SU-DHL-6 (cell line): ENCODE results near the gene HELZ.

Experiments used
- CTCF ChIP-seq: fragments of 200-600 bp; sonication (generic); IDR thresholded peaks from one replicate; pipeline ENCODE4 v1.5.1; 2017; ENCODE audit warnings: antibody characterized with exemption, mild to moderate bottlenecking, low read length, moderate library complexity; ENCODE audit not compliant: insufficient read depth, poor library complexity, severe bottlenecking
- EZH2phosphoT487 ChIP-seq: fragments of 200-600 bp; sonication (generic), shearing (Covaris generic); conservative IDR thresholded peaks from 2 replicates; pipeline ENCODE4 v1.6.1; 2018; ENCODE audit warnings: mild to moderate bottlenecking, antibody characterized with exemption, low read length, moderate library complexity, mixed read lengths

GRCh38 chr17:67051837-67052236 lies 193.2 kb downstream of the HELZ start:
- TF ChIP-seq CTCF = no peak
- no peak for TF ChIP-seq EZH2phosphoT487
